Nucleus accumbens (tissue), 56 donors: Measurements from ENCODE around the gene SWSAP1.
"Not testable (repeated sequence)": the region's sequence is repeated elsewhere in the genome, so short reads cannot be mapped to it uniquely, and the experiment has no call there.

Source experiments
- DNase-seq, 56 donors: peaks; one replicate each; lab custom pipeline; 2025; lab: John Stamatoyannopoulos, UW

Gene SWSAP1

DNA sequence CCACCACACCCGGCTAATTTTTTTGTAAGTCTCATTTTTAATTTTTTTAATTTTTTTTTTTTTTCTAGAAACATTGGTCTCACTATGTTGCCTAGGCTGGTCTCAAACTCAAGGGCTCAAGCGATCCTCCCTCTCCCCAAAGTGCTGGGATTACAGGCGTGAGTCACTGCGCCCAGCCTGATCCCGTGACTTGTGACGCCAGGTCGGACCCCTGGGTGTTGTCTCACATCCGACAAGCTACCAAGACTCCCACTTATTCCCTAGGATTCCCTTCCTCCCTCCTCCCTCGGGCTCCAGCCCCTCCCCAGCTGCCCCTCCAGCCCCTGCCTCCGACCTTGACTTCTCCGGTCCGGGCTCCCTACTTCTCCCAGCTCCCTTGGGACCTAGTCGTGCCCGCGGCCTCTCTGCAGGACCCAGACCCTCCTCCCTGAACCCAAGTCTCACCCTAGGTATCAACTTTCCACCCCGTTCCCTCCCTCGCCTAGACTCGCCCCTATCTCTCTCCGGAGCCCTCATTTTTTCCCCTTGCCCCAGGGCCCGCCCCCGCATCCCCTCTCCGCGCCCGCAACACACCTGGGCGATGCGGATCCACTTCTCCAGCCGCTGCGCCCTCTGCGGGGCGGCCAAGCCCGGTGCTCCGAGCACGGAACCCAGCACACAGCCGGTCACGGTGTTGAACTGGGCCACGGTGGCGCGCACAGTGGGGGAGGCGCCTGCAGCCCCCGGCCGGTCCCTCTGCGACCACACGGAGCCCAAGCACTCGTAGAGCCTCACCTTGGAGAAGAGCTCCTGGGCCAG, 31.6 kb downstream of the SWSAP1 start:
- peak in 2 of 56 donors; percentile 4 to 16 for DNase-seq

DNA sequence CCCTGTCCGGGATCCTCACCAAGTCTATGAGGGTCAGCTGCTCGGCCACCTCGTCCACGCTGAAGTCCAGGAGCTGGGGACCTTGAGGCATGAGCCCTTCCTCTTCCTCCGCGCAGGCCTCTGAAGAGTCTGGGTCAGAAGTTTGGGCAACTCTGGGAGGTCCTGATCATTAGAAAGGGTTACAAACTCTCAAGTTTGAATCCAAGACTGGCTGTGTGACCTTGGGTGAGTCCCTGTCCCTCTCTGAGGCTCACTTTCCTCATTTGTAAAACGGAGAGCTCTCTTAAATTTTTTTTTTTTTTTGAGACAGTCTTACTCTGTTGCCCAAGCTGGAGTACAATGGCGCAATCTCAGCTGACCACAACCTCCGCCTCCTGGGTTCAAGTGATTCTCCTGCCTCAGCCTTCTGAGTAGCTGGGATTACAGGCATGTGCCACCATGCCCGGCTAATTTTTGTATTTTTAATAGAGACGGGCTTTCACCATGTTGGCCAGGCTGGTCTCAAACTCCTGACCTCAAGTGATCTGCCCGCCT, 32.3 kb downstream of the SWSAP1 start:
- not testable (repeated sequence) for DNase-seq

DNA sequence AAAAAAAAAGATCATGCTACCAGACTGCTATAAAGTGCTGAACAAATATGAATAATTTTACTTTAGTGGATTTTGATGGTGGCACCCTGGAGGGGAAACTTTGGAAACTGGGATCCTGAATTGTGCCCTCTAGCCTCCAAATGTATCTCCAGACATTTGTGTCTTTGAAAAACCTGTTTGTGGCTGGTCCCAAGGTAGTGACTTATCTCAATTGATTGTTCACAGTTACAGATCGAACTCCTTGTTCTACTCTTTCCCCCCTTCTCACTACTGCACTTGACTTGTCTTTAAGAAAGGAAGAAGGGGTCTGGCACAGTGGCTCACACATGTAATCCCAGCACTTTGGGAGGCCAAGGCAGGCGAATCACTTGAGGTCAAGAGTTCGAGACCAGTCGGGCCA, 34.1 kb downstream of the SWSAP1 start:
- no peak for DNase-seq

DNA sequence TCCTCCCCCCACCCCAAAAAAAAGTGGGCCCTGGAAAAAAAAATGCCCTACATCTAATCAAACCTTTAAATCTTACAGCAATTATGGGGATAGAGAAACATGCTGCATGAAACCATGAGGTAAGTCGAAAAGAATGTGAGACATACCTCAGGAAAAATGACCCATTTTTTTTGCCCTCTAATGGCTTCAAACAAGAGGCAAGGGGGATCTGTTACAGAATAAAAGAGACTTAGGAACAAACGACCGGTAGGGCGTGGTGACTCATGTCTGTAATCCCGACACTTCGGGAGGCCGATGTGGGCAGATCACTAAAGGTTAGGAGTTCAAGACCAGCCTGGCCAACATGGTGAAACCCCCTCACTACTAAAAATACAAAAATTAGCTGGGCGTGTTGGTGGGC, 36.2 kb downstream of the SWSAP1 start:
- DNase-seq: no peak

DNA sequence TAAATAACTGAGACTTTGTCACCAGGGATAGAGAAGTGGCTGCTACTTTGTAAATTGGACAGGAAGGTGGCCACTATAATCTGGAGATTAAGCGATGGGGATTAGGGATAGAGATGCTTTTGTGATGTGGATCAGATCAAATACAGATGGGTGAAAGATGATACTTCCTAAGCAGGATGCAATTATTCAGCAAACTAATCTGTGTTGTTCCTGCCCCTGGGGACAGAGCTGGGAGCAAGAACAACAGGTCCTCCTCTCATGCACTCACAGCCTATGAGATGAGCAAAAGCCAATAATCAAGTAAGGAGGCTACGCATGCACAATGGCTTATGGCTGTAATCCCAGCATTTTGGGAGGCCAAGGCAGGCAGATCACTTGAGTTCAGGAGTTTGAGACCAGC, 40.1 kb downstream of the SWSAP1 start:
- no peak for DNase-seq

DNA sequence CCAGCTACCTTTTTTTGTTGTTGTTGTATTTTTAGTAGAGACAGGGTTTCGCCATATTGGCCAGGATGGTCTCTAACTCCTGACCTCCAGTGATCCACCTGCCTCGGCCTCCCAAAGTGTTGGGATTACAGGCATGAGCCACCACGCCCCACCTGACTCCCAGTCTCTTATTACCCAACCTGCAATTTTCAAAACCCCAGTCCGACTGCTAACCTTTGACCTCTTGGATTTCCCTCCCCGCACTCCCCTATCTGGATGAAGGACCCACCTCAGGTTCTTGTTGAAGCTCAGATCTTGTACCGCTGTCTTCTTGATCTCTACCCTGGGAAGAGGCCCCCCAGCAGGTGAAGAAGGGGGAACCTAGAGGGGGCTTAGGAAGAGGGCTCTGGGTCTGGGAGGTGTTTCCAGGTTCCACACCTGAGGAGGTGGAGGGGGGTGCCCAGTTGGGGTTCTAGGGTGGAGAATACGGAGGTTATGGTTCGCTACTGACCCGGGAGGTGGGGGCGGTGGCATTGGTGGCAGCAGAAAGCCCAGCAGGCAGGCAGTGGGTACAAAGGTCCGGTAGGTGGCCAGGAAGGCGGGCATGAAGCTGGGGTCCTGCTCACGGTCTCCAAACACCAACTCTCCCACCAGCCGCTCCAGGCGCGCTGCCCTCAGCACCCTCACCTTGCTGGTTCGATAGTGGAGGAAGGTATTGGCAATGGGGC, 42.0 kb downstream of the SWSAP1 start:
- DNase-seq: no peak

DNA sequence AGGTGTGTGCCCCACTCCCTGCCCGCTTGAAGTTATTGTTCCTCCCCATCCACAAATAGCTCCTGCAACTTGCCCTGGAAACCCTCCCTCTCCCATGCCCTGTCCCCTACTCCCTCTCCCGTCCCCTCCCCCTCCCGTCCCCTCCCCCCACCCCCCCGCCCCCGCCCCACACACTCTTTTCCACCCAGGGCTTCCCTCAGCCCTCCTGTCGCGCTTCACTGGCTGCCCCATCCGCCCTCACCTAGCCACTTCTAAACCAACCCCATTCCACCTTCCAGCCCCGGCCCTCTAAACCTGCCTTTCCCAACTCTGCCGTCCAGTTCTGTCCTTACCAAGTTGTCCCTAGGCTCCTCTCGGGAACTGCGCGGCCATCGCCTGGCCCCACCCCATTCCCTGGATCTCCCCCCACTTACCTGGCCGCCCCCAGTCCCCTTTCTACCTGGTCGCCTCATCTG, 43.7 kb downstream of the SWSAP1 start:
- DNase-seq: no peak

DNA sequence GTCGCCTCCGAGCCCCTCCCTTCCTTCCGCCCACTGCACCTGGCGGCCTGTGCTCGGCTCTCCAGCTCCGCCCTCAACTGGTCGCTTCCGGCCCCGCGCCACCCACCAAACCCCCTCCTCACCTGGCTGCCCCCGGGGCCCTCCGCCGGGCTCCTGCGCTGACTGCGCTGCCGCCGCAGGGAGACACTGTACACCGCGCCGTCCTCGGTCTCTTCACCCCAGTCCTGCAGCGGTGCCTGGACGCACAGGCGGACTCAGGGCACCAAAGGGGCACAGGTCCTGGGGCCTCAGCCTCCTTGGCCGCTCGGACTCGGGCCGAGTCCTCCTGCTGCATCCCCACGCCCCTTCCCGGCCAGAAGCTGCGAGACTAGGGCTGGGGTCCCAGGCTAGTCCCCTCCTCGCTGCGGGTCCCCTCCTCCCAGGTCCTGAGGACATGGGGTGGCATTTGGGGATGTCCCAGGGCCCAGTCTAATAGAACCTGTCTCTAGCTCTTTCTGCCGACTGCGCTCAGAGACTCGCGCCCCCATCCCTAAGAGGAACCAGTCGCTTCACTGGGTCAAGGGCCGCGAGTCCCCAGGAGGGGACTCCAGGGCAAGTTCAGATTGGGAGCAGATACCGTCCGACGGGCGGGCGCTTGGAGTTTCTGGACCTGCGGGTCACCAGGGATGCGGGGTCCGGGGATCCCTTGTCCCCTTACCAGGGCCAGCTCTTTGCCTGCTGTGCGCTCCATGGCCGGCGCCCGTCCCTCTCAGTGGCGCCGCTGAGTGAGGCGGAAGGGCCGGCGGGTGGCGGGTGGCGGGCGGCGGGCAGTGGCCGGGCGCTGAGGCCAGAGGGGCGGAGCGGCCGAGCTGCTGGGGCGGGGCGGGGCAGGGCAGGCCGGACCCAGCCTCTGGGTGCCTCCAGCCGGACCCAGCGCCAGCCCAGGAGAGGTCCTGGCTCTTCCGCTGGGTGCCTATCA, 44.4 kb downstream of the SWSAP1 start, which contains the start of gene RGL3:
TSS of gene RGL3 (minus strand) at position 766 of the 958 bp plus-strand sequence. CDS start at position 730, 36 bp downstream.
- peak in 2 of 56 donors; percentile 30 to 52 for DNase-seq

DNA sequence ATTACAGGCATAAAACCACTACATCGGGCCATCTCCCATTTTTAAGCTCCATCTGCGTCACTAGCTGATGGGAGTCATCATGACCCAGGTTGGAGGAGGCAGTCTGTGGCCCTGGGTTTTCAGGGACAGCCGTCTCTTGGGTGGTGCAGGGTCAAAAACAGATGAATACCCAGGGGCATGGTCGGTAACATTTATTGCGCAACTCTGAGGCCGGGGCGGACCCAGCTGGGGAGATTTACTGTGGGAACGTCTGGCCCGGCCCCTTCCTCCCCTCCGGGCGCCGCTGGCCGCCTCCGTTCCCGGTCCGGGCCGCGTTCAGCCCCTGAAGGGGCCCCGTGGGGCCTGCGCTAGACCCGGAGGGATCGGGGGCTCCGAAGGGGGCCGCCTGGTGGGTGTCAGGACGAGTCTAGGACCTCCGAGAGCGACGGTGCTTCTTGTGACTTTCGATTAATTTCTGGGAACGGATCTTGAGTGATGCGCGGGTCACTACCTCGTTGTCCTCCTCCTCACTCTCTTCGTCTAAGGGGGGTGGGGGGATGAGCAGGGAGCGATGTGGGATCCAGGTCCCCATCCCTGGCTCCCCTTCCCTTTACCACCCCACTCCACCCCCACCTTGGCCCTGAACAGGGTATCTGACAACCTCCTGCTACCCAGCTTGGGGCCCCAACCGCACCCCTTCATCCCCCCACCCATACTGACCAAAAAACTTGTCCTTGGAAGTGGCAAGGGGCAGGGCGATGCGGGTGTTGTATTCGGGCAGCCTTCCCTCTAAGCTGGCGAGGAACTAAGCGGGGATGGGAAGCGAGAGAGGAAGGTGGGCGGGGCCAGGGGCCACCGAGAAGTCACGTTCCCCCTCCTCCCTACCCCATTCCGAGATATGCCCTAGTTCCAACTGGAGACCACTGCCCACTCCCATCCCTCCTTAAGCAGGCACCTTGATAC, 46.2 kb downstream of the SWSAP1 start:
- DNase-seq: peak in 4 of 56 donors; percentile 4 to 43 (median 12)

DNA sequence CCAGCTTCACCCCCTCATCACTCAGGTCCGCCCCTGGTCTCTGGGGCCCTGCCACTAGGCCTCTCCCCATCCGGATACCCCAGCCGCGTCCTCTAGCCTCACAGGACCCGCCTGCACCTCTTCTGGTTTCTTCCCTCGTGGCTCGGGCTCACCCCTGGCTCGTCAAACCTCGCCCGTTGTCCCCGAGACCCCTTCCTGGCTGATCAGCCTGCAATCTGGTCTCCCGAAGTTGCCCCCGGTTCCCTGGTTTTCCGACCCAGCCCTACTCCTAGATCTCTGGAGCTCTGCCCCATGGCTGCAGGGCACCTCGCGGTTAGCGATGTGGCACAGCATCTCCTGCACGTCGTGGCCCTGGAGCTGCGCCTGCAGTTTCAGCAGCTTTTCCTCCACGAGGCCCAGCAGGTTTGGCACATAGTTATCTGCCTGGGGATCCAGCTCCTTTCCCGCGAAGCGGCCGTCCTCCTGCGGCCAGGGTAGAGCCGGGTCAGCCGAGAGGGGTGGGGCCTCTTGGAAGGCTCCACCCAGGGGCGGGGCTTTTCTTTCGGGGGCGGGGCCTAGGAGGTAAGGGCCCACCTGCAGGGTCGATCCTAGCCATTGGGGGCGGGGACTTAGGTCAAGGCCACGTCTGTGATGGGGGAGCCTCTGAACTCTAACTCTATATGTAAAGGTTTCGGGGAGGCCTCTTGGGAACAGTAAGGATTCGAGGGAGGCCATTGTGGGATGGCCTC, 47.1 kb downstream of the SWSAP1 start:
- DNase-seq: peak in 1 of 56 donors; percentile 30

DNA sequence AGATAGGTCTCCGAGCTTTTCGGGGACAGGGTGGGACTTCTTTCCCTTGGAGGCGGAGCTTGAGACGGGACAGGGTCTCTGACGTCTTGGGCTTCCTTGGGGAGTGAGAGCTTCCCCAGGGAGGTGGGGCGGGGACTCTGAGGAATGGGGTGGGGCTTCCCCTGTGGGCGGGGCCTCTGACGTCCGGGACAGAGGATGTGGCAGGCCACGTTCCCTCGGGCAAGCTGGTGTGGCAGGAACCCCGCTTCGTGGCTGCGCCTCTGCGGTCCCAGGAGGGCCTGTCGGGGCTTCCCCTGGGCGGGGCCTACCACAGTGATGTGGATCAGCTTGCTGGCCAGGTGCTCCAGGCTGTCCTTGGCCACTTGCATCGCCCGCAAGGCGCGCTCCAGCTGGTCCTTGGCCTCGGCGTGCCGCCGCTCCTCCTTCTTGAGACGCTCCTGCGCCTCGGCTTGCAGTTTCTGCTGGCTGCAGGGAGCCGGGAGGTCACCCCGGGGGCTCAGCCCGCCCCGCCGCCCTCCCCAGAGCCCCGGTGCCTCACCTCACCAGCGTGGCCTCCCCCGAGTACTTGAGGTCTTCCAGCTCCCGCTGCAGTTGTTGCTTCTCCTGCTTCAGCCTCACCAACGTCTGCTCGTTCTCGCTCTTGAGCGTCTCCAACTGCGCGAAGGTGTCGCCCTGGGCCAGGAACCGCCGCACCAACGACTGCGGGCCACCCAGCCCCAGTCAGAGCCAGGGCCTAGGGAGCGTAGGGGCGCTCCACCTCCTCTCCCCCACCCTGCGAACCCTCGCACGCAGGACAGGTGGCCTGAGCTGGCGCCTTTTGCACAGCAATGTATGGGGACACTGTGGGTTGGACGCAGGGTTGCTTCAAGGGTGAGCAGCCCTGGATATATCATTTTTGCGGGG, 47.9 kb downstream of the SWSAP1 start:
- peak in 22 of 56 donors; percentile 4 to 55 (median 20) for DNase-seq

DNA sequence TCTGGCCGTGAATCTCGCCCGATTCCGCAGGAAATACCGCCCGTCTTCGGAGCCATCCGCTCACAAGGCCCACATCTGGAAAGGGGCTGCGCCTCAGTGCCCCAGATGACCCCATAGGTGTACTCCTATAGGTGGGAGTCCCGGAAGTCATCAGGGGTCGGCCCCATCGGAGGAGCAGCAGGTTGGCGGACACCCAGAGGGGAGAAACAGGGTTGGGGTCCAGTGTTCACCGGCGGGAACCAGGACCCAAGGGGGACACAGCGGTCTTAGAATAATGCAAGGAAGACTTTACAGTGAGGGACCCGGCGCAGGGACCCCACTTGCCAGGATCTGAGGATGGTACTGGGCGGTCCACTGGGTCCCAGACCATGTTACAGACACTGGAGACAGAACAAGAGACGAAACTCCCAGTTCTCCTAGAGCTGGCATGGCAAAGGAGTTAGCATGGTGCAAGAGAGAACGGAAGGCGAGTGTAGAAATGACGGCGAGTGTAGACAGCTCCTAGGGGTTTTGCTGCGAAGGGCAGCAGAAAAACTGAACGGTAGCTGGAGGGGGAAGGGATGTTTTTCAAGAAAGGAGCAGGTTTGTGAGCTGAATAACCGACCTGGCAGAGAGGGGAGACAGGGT, 48.8 kb downstream of the SWSAP1 start:
- DNase-seq: no peak

DNA sequence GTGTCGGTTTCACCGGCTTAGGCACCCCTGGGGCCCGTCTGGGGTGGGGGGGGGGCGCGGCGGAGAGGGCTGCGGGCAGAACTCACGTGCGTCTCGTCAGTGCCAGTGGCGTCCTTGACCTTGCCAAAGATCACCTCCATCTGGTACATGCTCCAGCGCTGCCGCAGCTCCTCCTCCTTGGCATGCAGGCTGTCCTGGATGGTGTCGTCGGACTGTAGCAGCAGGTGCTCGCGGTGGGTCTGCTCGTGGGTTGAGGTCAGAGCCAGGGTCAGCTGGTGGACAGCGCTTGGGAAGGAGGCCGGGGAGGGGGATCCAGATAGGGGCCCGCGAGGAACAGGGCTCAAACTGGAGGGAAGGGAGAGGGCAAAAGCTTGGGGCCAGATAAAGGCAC, 49.3 kb downstream of the SWSAP1 start:
- no peak for DNase-seq
